ENCODE measurements around the gene TNFSF8. TPM values are rescaled to one million over a fixed set of nuclear protein-coding genes. Genes with fewer than 3 reads are reported as not detected.
A peak's percentile ranks its signal among the peaks of the same experiment; 100 is the strongest.

Gene TNFSF8
- total RNA-seq, 2 experiments from 2014 or later, result 30.3 to 34.5 TPM

- no peak overlapping the region for H3K27ac Mint-ChIP-seq
- ATAC-seq, result no peak
- CTCF ChIA-PET, result interaction anchor here (1.1 to 5.3 kb wide), 6 partner anchors 8 to 216 kb away, joined by 3 to 40 read pairs (median 8); partner anchors contain the start of gene TEX48
- H3K36me3 Mint-ChIP-seq, result peaks cover 51% of the 10 kb centered on the region
- no peak overlapping the region for H3K4me3 Mint-ChIP-seq
- no peaks in the 10 kb centered on the region for H3K27me3 Mint-ChIP-seq
- DNase-seq, result no peak
- H3K9me3 Mint-ChIP-seq (ENCODE audit: low read depth), result no peaks in the 10 kb centered on the region
- peaks cover 38% of the 10 kb centered on the region for H3K4me1 Mint-ChIP-seq
These were observed 33.2 kb downstream of the TNFSF8 start for GRCh38 chr9:114897196-114897595.

- H3K36me3 Mint-ChIP-seq, result peaks cover 44% of the 10 kb centered on the region
- peaks cover 40% of the 10 kb centered on the region for H3K4me1 Mint-ChIP-seq
- DNase-seq, result no peak
- CTCF ChIA-PET, result interaction anchor here (1.7 to 2.2 kb wide), 2 partner anchors 10 to 11 kb away, joined by 8 to 10 read pairs; no protein-coding TSS in a partner anchor
- ATAC-seq, result no peak
- peaks cover 2% of the 10 kb centered on the region for H3K9me3 Mint-ChIP-seq (ENCODE audit: low read depth)
- H3K27me3 Mint-ChIP-seq, result no peaks in the 10 kb centered on the region
- H3K27ac Mint-ChIP-seq, result peak overlapping the region; percentile 16
- H3K4me3 Mint-ChIP-seq, result no peak overlapping the region
These were observed 34.0 kb downstream of the TNFSF8 start for GRCh38 chr9:114896344-114896743.

- H3K9me3 Mint-ChIP-seq (ENCODE audit: low read depth), result peaks cover 5% of the 10 kb centered on the region
- DNase-seq (no peak), ATAC-seq (no peak)
- H3K36me3 Mint-ChIP-seq, result peaks cover 43% of the 10 kb centered on the region
- peaks cover 44% of the 10 kb centered on the region for H3K4me1 Mint-ChIP-seq
- H3K27ac Mint-ChIP-seq, result peak overlapping the region; percentile 88
- CTCF ChIA-PET, result interaction anchor here (1.1 to 2.2 kb wide), 4 partner anchors 11 to 119 kb away, joined by 3 to 10 read pairs (median 4); partner anchors contain the start of gene TNFSF15
- no peak overlapping the region for H3K4me3 Mint-ChIP-seq
- no peaks in the 10 kb centered on the region for H3K27me3 Mint-ChIP-seq
These were observed 34.8 kb downstream of the TNFSF8 start for GRCh38 chr9:114895521-114895991.

- DNase-seq (peak; percentile 82), ATAC-seq (peak; percentile 72)
- CTCF ChIA-PET, result interaction anchor here (0.6 to 2.2 kb wide), 8 partner anchors 9 to 210 kb away, joined by 3 to 10 read pairs (median 3); partner anchors contain the start of gene TNFSF15
- no peaks in the 10 kb centered on the region for H3K27me3 Mint-ChIP-seq
- peaks cover 38% of the 10 kb centered on the region for H3K36me3 Mint-ChIP-seq
- peak overlapping the region; percentile 88 for H3K27ac Mint-ChIP-seq
- peaks cover 51% of the 10 kb centered on the region for H3K4me1 Mint-ChIP-seq
- H3K4me3 Mint-ChIP-seq, result no peak overlapping the region
- H3K9me3 Mint-ChIP-seq (ENCODE audit: low read depth), result peaks cover 5% of the 10 kb centered on the region
These were observed 35.6 kb downstream of the TNFSF8 start for GRCh38 chr9:114894609-114895433.

- no peaks in the 10 kb centered on the region for H3K27me3 Mint-ChIP-seq
- H3K4me1 Mint-ChIP-seq, result peaks cover 57% of the 10 kb centered on the region
- CTCF ChIA-PET, result interaction anchor here (0.6 to 2.2 kb wide), 8 partner anchors 8 to 209 kb away, joined by 3 to 10 read pairs (median 3); partner anchors contain the start of gene TNFSF15
- ATAC-seq (no peak), DNase-seq (no peak)
- peak overlapping the region; percentile 88 for H3K27ac Mint-ChIP-seq
- H3K4me3 Mint-ChIP-seq, result no peak overlapping the region
- H3K9me3 Mint-ChIP-seq (ENCODE audit: low read depth), result peaks cover 5% of the 10 kb centered on the region
- peaks cover 38% of the 10 kb centered on the region for H3K36me3 Mint-ChIP-seq
These were observed 36.2 kb downstream of the TNFSF8 start for GRCh38 chr9:114894206-114894605.

GRCh38 chr9:114893221-114894010 lies 37.0 kb downstream of the TNFSF8 start:
- Mint-ChIP-seq H3K9me3 (ENCODE audit: low read depth) (peaks cover 5% of the 10 kb centered on the region), H3K36me3 (peaks cover 38% of the 10 kb centered on the region), H3K27ac (peak overlapping the region; percentile 88), H3K27me3 (no peaks in the 10 kb centered on the region), H3K4me3 (no peak overlapping the region), H3K4me1 (peaks cover 65% of the 10 kb centered on the region)
- CTCF ChIA-PET, result interaction anchor here (1.6 kb wide), 1 partner anchor 142 kb away, joined by 3 read pairs; no protein-coding TSS in a partner anchor
- DNase-seq (no peak), ATAC-seq (no peak)

GRCh38 chr9:114889802-114890224 lies 40.6 kb downstream of the TNFSF8 start:
- ATAC-seq, result peak; percentile 43
- H3K9me3 Mint-ChIP-seq (ENCODE audit: low read depth), result peaks cover 5% of the 10 kb centered on the region
- H3K27ac Mint-ChIP-seq, result peak overlapping the region; percentile 67
- CTCF ChIA-PET, result interaction anchor here (0.8 to 3.2 kb wide), 4 partner anchors 9 to 209 kb away, joined by 4 to 10 read pairs (median 6); no protein-coding TSS in a partner anchor
- peak; percentile 67 for DNase-seq
- no peaks in the 10 kb centered on the region for H3K27me3 Mint-ChIP-seq
- H3K36me3 Mint-ChIP-seq, result peaks cover 35% of the 10 kb centered on the region
- no peak overlapping the region for H3K4me3 Mint-ChIP-seq
- peaks cover 49% of the 10 kb centered on the region for H3K4me1 Mint-ChIP-seq

- Mint-ChIP-seq H3K4me1 (peaks cover 40% of the 10 kb centered on the region), H3K4me3 (no peak overlapping the region), H3K27ac (no peak overlapping the region), H3K36me3 (peaks cover 36% of the 10 kb centered on the region), H3K9me3 (ENCODE audit: low read depth) (peaks cover 14% of the 10 kb centered on the region), H3K27me3 (no peaks in the 10 kb centered on the region)
- no peak for ATAC-seq
- CTCF ChIA-PET, result interaction anchor here (1.0 to 3.2 kb wide), 5 partner anchors 10 to 207 kb away, joined by 3 to 10 read pairs (median 4); partner anchors contain the start of gene TEX48
- no peak for DNase-seq
These were observed 41.8 kb downstream of the TNFSF8 start for GRCh38 chr9:114888607-114889006.

- no peaks in the 10 kb centered on the region for H3K27me3 Mint-ChIP-seq
- peaks cover 33% of the 10 kb centered on the region for H3K36me3 Mint-ChIP-seq
- CTCF ChIA-PET, result interaction anchor here (1.3 to 3.2 kb wide), 3 partner anchors 11 to 206 kb away, joined by 4 to 10 read pairs (median 9); partner anchors contain the start of gene TEX48
These were observed 42.4 kb downstream of the TNFSF8 start for GRCh38 chr9:114887963-114888362.

GRCh38 chr9:114884787-114885452 lies 45.5 kb downstream of the TNFSF8 start:
- H3K4me1 Mint-ChIP-seq, result peaks cover 19% of the 10 kb centered on the region
- no peak overlapping the region for H3K4me3 Mint-ChIP-seq
- no peaks in the 10 kb centered on the region for H3K27me3 Mint-ChIP-seq
- no peak for ATAC-seq
- CTCF ChIA-PET, result no interaction called here
- peaks cover 23% of the 10 kb centered on the region for H3K36me3 Mint-ChIP-seq
- peaks cover 9% of the 10 kb centered on the region for H3K9me3 Mint-ChIP-seq (ENCODE audit: low read depth)
- DNase-seq, result no peak
- no peak overlapping the region for H3K27ac Mint-ChIP-seq

More at GRCh38 chr9:114887963-114888362, 42.4 kb downstream of the TNFSF8 start:
- H3K4me3 Mint-ChIP-seq, result no peak overlapping the region
- H3K4me1 Mint-ChIP-seq, result peaks cover 34% of the 10 kb centered on the region
- DNase-seq (no peak), ATAC-seq (no peak)
- H3K27ac Mint-ChIP-seq, result no peak overlapping the region
- H3K9me3 Mint-ChIP-seq (ENCODE audit: low read depth), result peaks cover 14% of the 10 kb centered on the region

- Mint-ChIP-seq H3K4me1 (peaks cover 7% of the 10 kb centered on the region), H3K27ac (no peak overlapping the region), H3K4me3 (no peak overlapping the region), H3K9me3 (ENCODE audit: low read depth) (peaks cover 9% of the 10 kb centered on the region), H3K36me3 (peaks cover 23% of the 10 kb centered on the region), H3K27me3 (no peaks in the 10 kb centered on the region)
- CTCF ChIA-PET, result interaction anchor here (2.0 kb wide), 1 partner anchor 202 kb away, joined by 5 read pairs; the partner anchor contains the start of gene TEX48
- ATAC-seq (no peak), DNase-seq (no peak)
These were observed 46.7 kb downstream of the TNFSF8 start for GRCh38 chr9:114883709-114884108.

- H3K27me3 Mint-ChIP-seq, result no peaks in the 10 kb centered on the region
- H3K27ac Mint-ChIP-seq, result no peak overlapping the region
- CTCF ChIA-PET, result interaction anchor here (1.0 kb wide), 1 partner anchor 12 kb away, joined by 3 read pairs; no protein-coding TSS in a partner anchor
- peaks cover 4% of the 10 kb centered on the region for H3K4me1 Mint-ChIP-seq
- DNase-seq (no peak), ATAC-seq (peak; percentile 12)
- peaks cover 25% of the 10 kb centered on the region for H3K9me3 Mint-ChIP-seq (ENCODE audit: low read depth)
- no peak overlapping the region for H3K4me3 Mint-ChIP-seq
- H3K36me3 Mint-ChIP-seq, result peaks cover 35% of the 10 kb centered on the region
These were observed 50.1 kb downstream of the TNFSF8 start for GRCh38 chr9:114880291-114880745.
